M059J (cell line): ENCODE data around the gene FANCC. TPM values are rescaled to one million over a fixed set of nuclear protein-coding genes. Genes with fewer than 3 reads are reported as not detected.

Experiments
- DNase-seq: peaks from one replicate; pipeline ENCODE4 v3.0.0-alpha.2; 2012; ENCODE audit warnings: low read depth
- total RNA-seq: library from RNA; depleted of rRNA; stranded (reverse); fragments of >200 nt; shearing (Covaris generic); gene quantifications from 2 replicates; pipeline ENCODE4 v1.2.3, GENCODE V29; 2014

FANCC gene
- total RNA-seq, 1 experiment from 2014 or later, result 16.5 TPM

DNA sequence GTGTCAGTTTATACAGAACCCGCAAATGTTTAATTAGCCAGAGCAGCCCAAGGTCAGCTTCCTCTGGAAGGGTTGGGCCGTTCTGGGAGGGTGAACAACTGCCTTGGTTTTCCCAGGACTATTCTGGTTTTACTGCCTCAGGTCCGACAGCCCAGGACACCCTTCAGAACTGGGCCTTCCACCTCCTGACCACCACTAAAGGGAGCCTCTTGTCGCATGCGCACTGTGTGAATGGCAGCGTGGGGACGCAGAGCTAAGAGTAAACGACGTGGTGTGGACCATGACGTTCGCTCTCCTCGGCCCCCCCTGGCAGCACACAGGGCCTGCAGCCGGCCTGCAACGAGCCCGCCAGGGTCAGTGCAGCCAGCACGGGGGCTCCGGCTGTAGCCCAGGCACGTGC lies 214.9 kb downstream of the FANCC start:
- DNase-seq, result no peak

- DNase-seq, result no peak
Measured at GRCh38 chr9:95102001-95102433, 215.5 kb downstream of the FANCC start.

DNA sequence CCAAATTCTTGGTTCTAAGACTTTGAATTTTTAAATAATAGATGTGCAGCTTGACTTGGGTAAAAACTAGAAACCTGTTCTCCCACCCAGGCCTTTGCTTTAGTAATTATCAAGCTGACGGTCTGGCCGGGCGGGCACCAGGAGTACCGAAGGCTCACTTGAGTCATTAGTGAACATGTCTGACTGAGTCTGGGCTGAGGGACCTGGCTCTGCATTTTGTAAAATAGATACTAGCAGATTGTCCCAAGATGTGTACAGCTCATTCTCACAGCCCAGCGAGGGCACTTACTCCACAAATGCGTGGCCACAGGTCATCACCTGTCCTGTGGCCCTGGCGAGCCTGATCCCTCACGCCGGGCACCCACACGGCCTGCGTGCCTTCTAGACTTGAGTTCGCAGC lies 216.2 kb downstream of the FANCC start:
- DNase-seq, result no peak

DNA sequence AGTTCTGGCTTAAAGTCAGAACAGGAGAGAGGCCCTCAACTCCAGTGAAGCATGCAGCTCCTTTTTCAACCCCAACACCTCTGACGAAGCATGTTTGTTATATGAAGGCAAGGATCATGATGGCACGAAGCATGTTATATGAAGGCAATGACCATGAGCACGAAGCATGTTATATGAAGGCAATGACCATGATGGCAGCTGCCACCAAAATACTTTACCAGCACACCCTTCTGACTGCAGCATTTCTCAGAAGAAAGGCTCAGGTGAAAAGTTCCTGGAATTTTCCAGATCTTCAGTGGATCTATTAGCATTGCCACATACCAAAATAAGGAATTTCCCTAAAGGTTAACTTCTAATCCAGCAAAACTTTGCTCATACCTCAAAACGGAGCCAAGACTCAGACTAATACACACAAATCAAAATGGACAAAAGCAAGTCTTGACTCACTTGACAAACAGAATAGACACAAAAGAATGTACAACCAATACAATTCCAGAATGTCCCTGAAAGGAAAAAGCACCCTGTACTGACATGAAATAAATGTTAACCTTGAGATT lies 217.4 kb downstream of the FANCC start:
- peak; percentile 48 for DNase-seq

GRCh38 chr9:95099321-95100070 lies 218.0 kb downstream of the FANCC start:
- no peak for DNase-seq

DNA sequence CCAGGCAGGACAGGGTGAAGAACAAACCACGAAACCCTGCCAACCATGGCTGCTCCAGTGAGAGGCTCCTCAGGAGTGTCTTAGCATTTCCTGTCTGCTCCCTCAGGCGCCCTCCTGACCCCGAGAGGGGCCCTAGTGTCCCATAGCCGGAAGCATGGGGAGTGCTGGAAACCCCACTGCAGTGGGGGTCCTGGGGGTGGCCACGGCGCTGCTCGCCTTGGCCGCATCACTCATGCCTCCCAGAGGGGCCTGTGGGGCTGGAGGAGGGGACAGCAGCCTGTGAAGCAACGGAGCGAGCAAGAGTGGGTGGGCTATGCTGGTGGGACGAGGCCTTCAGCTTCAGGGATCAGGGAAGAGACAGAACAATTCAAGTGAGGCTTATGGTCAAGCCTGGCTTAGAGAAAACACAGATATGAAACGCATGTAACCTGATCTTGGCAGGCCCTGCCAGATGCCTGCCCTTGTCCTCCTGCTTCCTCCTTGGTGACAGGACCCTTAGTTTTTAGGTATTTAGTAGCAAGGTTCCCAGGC lies 219.1 kb downstream of the FANCC start:
- DNase-seq, result no peak

DNA sequence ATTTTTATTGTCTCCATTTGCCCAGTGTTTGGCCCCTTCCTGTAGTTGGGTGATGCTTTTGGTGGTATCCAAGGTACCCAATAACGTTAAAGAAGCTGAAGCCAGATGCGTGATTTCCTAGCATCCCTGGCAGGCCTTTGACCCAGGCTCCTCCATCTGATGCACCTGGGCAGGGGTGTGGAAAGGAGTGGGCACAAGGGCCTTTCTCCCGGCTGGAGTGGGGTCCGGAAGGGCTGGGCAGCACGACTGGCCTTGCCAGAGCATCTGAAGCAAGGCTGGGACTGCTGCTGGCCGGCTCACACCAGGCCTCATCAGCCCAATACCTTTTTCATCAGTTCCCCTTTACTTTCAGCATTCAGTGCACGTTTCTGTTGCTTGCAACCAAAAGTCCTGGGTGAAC lies 220.2 kb downstream of the FANCC start:
- no peak for DNase-seq

DNA sequence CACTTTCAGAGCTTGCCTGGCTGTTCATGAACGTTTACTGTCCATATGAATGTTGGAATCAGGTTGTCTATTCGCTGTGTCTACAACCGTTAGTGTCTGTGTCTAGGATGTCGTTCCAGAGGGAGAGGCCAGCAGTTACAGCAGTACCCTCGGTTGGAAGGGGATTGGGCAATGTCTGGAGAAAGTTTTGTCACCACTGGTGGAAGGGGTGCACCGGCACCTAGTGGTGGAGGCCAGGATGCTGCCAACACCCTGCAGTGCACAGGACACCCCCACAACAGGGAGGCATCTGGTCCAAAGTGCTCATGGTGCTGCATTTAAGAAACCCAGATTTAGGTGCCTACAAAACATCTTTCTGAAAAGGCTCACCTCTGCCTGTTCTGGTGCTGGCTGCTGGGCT lies 220.7 kb downstream of the FANCC start:
- no peak for DNase-seq

DNA sequence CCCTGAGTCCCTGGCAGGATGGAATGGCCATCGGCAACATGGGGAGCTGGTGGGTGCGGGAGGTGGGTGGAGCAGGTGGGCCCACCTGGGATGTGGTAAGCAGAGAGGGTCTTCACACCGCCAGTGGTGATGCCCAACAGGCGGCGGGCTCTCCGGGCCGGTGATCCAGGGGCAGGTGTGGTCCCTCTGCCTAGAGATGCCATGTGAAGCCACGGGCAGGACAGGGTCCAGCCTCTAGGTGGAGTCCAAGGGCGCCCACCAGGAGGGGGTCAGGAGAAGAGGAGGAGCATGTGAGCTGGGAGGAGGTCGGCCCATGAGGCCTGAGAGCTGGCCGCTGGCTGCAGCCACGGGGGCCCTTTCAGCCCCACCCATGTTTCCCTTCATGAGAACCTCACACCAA lies 221.1 kb downstream of the FANCC start:
- no peak for DNase-seq

GRCh38 chr9:95095641-95096355 lies 221.7 kb downstream of the FANCC start:
- no peak for DNase-seq

- no peak for DNase-seq
Measured at GRCh38 chr9:95094002-95094401, 223.5 kb downstream of the FANCC start.

DNA sequence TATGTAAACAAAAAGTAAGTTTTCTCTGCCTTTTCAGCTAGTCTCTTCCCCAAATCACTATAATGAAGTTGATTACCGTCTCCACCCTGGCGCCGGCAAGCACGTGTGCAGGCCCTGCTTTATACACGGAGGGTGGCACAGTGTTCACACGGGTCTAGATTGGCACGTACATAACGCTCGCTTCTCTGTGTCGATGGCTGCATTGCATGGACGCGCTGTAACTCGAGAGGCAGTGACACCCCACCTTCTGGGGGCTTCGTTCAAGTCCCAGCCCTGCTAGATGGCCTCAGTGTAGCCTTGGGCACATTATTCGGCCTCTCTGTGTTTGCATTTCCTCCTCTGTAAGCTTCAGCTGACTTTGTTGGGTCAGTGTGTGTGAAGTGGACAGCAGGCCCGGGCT lies 223.9 kb downstream of the FANCC start:
- DNase-seq, result no peak

DNA sequence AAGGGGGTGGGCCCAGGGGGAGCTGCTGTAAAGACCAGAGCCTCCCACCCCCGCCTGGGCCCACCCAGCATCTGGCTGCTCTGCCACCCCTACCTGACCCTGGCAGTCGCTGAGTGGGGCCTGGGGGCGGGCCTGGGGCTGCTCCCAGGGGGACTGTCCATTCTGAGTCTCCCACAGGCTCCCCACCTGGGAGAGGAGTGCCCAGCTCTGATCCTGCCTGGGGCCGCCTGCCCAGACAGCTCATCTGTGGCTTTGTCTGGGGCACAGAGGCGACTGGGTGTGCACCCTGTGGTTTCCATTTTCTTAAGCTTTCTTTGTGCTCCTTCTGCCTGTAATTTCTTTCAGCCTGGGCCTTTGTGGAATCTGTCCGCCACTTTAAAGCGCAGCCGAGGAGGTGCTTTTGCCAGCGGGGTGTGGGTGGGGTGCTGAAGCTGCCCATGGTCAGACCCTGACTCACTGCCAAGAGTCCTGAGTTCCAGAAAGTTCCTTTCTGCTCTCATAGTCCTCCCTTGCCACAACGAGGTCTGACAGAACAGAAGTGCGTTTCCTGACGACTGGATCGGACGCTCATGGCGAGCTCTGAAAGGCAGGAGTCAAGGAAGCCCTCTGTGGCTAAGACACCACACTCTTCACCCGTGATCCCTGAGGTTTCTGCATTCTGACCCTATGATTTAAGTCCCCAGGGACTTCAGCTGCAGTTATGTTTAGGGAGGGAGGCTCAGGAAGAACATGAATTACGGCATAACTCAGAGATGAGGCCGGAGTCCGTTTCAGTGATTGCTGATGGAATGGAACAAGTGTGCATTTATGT lies 225.0 kb downstream of the FANCC start:
- peak; percentile 96 for DNase-seq

DNA sequence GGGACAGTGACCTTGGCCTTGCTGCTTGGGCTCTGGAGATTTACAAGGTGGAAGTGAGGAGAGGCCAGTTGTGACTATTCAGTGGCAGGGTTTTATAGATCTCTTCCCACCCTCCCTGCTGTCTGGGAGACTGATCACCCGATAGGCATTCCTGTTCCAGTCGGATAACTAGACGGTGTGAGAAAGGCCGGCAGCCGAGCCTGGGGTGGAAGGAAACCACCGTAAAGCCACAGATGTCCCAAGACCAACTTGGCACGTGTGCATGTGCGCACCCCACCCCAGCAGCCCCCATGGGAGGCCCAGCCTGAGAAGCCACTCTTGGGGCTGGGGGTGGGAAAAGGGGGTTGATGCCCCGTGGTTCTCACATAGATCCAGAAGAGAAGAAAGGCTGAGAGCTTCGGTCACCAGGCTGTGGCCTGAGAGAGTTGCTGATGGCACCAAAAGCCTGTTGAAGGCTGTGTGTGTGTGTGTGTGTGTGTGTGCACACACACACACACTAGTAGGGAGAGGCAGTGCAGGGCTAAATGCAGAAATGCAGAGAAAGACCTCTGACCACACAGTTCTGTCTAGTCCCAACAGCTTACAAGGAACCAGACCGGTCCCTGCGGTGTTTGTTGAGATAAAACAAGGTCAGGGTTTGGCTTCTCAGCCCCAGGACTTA lies 225.8 kb downstream of the FANCC start:
- DNase-seq, result peak; percentile 93

GRCh38 chr9:95090871-95091577 lies 226.5 kb downstream of the FANCC start:
- DNase-seq, result peak; percentile 49

DNA sequence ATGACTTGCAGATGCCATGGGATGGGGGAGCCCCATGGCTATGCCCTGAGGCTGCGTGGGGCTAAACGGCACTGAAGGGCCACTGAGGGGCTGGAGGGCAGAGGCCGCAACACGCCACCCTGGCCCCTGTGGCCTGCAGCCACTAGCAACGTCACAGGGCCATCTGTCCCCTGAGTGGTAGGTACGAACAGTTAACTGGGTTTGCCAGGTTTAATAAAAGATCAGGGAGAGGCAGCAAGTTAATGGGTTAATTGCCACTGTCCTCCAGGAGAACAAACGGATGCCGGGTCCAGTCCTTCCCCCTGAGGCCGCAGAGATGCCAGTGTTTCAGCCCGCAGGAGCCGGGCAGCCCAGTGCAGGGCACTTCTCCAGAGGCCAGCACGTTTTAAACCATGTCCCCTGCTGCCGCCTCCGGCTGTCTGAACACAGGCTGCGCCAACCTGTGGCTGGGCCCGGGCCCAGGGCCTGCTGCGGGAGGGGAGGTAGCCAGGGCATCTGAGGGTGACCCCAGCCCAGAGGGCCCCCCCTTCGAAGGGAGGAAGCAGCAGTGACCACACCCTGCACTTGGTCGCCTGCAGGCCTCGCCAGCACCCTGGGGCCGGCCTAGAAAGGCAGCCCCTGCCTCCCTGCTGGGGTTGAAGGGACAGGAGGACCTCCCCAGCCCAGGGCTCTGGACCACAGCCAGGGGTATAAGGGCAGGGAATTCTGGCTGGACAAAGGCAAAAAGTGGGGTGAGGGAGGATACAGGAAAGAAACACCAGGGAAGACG lies 227.3 kb downstream of the FANCC start:
- DNase-seq, result peak; percentile 92

GRCh38 chr9:95089257-95090022 lies 228.1 kb downstream of the FANCC start:
- peak; percentile 42 for DNase-seq

DNA sequence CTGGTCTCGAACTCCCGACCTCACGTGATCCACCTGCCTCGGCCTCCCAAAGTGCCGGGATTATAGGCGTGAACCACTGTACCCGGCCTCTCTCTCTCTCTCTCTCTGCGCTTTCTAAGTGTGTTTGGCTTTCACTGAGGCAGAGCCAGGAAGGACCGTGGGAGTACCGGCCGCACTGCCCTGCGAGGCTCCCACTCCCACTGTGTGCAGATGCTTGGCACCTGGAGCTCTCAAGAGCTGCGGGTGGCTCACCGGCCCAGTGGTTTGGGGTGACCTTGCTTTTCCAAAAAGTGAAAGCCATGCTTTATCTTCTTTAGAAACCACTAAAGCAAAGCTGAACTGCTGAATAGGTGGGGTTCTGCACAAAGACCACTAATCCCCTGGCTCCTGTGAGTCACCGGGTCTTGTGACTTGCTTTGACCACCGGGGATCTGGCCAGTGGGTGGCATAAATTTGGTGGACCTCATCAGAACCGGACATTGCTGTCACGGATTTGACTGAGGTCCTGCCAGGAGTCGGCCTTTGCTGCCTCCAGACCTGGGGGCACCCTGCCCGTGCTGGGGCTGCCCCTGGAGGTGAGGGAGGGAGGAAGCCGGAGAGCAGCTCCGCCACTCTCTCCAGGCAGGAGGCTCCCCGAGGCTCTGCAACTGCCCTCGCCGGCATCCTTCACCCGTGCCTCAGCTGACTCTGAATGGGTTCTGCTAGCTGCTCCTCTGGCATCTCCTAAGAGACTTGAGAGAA lies 228.9 kb downstream of the FANCC start:
- peak; percentile 69 for DNase-seq
